Liver (tissue), 3 donors: ENCODE measurements around the gene SCGB1C2.

Experiments used
- ATF3 ChIP-seq: IDR thresholded peaks from 2 replicates; pipeline ENCODE4 v1.6.1; 2016; ENCODE audit warnings: antibody characterized with exemption
- GABPA ChIP-seq, 2 donors: IDR thresholded peaks in 1 of 2; conservative IDR thresholded peaks in 1 of 2; 2 replicates each; pipeline ENCODE4 v1.6.1; 2016; ENCODE audit warnings: antibody characterized with exemption in 2 of 2, mild to moderate bottlenecking in 1 of 2, moderate library complexity in 1 of 2
- SP1 ChIP-seq: IDR thresholded peaks from 2 replicates; pipeline ENCODE4 v1.6.1; 2018; ENCODE audit warnings: antibody characterized with exemption, mild to moderate bottlenecking
- TAF1 ChIP-seq: conservative IDR thresholded peaks from 2 replicates; pipeline ENCODE4 v1.6.1; 2016; ENCODE audit warnings: antibody characterized with exemption, mild to moderate bottlenecking
- TF ChIP-seq, protein P1 (sequence below): fragments of 150-350 bp; IDR thresholded peaks from 2 replicates; pipeline ENCODE4 v1.5.1; 2017; ENCODE audit warnings: improper control_type of control experiment, low read depth, low read length; ENCODE audit not compliant: missing input control
- TF ChIP-seq, protein P2 (sequence below): IDR thresholded peaks from 2 replicates; pipeline ENCODE4 v1.6.1; 2016; ENCODE audit warnings: antibody characterized with exemption
- donor health status: healthy.
- donor health status: healthy.

GRCh38 chr17:155576-155975 lies 18.2 kb downstream of the SCGB1C2 start:
- TF ChIP-seq, protein P1, sequence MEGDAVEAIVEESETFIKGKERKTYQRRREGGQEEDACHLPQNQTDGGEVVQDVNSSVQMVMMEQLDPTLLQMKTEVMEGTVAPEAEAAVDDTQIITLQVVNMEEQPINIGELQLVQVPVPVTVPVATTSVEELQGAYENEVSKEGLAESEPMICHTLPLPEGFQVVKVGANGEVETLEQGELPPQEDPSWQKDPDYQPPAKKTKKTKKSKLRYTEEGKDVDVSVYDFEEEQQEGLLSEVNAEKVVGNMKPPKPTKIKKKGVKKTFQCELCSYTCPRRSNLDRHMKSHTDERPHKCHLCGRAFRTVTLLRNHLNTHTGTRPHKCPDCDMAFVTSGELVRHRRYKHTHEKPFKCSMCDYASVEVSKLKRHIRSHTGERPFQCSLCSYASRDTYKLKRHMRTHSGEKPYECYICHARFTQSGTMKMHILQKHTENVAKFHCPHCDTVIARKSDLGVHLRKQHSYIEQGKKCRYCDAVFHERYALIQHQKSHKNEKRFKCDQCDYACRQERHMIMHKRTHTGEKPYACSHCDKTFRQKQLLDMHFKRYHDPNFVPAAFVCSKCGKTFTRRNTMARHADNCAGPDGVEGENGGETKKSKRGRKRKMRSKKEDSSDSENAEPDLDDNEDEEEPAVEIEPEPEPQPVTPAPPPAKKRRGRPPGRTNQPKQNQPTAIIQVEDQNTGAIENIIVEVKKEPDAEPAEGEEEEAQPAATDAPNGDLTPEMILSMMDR = no peak
- TF ChIP-seq, protein P2, sequence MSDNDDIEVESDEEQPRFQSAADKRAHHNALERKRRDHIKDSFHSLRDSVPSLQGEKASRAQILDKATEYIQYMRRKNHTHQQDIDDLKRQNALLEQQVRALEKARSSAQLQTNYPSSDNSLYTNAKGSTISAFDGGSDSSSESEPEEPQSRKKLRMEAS = no peak
- TF ChIP-seq SP1 (no peak), ATF3 (no peak), TAF1 (no peak), GABPA (IDR thresholded peaks at IDR 0.05 in 1 of 2, conservative IDR thresholded peaks at IDR 0.05 in 1 of 2) (no peak)
